Mesodermal cell (in vitro differentiated cells): ENCODE measurements around the gene ZNF189.

Experiments used
- H3K27ac ChIP-seq: 2 replicates; pipeline ENCODE4 v1.7.0; 2013; ENCODE audit warnings: mild to moderate bottlenecking, low read depth, low read length, moderate library complexity; ENCODE audit not compliant: severe bottlenecking
- H3K36me3 ChIP-seq: 2 replicates; pipeline ENCODE4 v1.7.1; 2013; ENCODE audit warnings: mild to moderate bottlenecking, low read length, moderate library complexity; ENCODE audit not compliant: control insufficient read depth, insufficient read depth
- H3K4me1 ChIP-seq: one replicate; pipeline ENCODE4 v1.7.1; 2013; ENCODE audit warnings: mild to moderate bottlenecking, low read length; ENCODE audit not compliant: insufficient read depth, control insufficient read depth, poor library complexity, severe bottlenecking
- H3K4me3 ChIP-seq: 2 replicates; pipeline ENCODE4 v1.7.0; 2013; ENCODE audit warnings: low read length, control low read depth, mild to moderate bottlenecking; ENCODE audit not compliant: insufficient read depth, poor library complexity, severe bottlenecking; ENCODE audit errors: extremely low read depth
- H3K9me3 ChIP-seq: 2 replicates; pipeline ENCODE4 v1.7.1; 2013; ENCODE audit warnings: mild to moderate bottlenecking, low read length, moderate library complexity; ENCODE audit not compliant: control insufficient read depth
- WGBS, 2 experiments: methylation state at CpG; one replicate each; pipeline ENCODE4 v1.1.5; 2013; ENCODE audit warnings: missing lambda C conversion rate in 2 of 2; ENCODE audit not compliant: insufficient coverage in 2 of 2; 5-methylcytosine and 5-hydroxymethylcytosine counted together

The ZNF189 gene

DNA sequence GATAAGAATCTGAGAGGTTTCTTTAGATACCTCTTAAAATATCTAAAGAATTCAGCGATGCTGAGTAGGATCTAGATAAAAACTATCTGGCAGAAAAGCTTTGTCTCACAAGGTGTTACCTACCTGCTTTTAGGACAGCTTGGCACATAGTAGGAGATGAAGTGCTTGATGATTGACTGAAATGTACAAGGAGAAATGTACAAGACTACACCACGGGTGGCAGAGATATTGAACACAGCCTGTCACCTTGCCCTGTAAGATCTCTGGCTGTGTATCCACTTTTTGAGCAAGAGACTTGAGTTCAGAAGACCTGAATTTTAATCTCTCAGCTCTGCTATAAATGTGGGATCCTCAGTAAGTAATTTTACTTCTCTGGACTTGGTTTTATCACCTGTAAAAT, 21.2 kb downstream of the ZNF189 start:
- H3K9me3 ChIP-seq: no peaks in the 10 kb centered on the region
- no peak overlapping the region for H3K27ac ChIP-seq
- no peak overlapping the region for H3K4me3 ChIP-seq
- H3K4me1 ChIP-seq: no peaks in the 10 kb centered on the region
- no peaks in the 10 kb centered on the region for H3K36me3 ChIP-seq
- WGBS, 2 experiments: 89 to 100% methylated on average over 1 to 2 of the region's 2 CpGs

DNA sequence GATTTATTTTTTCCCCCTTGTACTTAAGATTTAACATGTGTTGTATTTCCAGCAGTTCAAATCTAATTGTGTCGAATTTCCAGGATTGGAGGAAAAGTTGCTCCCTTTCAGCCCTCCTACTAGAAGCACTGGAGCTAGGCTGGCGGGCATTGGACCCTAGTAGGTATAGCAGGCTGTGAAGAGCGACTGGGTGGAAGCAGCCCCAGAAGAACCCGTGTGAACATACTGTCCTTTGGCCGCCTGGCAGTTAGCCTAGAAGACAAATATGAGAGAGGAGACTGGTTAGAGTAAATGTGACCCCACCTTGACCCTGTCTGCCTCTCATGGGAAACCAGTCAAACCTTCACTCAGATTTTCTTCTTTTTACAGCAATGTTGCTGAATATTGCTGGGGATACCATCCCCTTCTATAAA, 23.0 kb downstream of the ZNF189 start:
- Histone ChIP-seq H3K27ac (no peak overlapping the region), H3K9me3 (no peaks in the 10 kb centered on the region), H3K36me3 (no peaks in the 10 kb centered on the region), H3K4me3 (no peak overlapping the region), H3K4me1 (no peaks in the 10 kb centered on the region)
- 88 to 100% methylated on average over 3 of the region's 5 CpGs for WGBS, 2 experiments

DNA sequence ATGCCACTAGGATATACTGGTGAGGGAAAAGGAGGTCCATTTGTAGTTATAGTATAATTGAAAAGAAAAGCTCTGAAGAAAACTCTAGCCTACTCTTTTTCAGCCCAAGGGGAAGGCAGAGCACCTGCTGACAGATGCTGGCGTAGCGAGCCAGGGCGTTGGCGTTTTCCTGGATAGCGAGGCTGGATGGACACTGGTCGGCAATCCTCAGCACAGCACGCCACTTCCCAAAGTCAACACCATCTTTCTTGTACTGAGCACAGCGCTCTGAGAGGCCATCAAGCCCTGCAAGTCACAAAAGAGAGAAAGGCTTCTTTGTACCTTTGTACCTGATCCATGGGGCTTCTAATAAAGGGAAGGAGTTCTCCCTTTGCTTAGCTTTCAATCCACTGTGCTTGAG, 28.7 kb downstream of the ZNF189 start:
- WGBS, 2 experiments: 85 to 87% methylated on average over 6 to 8 of the region's 8 CpGs
- no peaks in the 10 kb centered on the region for H3K36me3 ChIP-seq
- no peak overlapping the region for H3K27ac ChIP-seq

DNA sequence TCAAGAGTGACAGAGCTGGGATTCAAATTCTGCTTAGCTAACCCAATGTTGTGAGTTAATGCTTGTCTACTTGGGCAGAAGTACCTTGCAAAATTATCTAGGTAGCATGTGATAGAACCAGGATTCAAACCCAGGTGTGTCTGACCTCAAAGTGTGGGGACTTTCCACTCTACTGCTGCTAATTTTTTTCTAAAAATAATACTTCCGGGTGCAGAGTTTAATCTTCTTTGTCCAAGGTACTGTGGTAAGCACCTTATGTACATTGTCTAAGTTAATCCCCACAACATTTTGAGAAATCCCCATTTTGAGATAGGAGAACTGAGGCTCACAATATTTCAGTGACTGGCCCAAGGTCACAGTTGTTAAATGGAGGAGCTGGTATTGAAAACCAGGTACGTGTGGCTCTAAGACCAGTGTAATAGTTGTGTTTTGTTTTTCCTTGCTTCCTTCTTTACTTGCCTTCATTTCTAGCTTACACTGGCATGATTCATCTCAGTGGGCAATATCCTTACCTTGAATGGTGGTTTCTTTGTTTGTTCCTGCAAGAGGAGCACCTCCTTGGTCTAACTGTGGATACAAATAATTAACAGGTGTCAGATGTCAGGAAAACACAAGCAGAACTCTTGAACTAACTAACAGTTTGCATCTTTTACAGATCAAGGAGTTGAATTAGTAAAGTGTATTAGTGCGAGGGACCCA, 29.5 kb downstream of the ZNF189 start:
- 100% methylated on average over 1 of the region's 3 CpGs; no CpG with 5 or more reads in 1 of the 2 experiments for WGBS, 2 experiments
- H3K4me3 ChIP-seq: no peak overlapping the region
- H3K9me3 ChIP-seq: no peaks in the 10 kb centered on the region
- H3K27ac ChIP-seq: no peak overlapping the region
- no peaks in the 10 kb centered on the region for H3K36me3 ChIP-seq
- H3K4me1 ChIP-seq: no peaks in the 10 kb centered on the region

More for the DNA sequence above, 28.7 kb downstream of the ZNF189 start:
- Histone ChIP-seq H3K9me3 (no peaks in the 10 kb centered on the region), H3K4me3 (no peak overlapping the region), H3K4me1 (no peaks in the 10 kb centered on the region)

DNA sequence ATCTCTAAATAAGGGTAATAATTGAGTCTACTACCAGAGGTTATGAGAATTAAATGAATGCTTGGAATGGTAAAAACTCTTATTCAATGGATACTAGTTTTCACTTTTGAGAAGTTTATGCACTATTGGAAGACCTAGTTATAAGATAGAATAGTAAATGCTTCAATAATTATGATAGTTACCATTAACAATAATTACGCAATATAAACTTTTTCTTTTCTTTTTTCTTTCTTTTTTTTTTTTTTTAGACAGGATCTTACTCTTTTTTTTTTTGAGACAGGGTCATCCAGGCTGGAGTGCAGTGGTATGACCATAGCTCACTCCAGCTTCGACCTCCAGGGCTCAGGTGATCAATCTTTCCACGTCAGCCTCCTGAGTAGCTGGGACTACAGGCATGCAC, 30.3 kb downstream of the ZNF189 start:
- 100% methylated on average over 1 of the region's 3 CpGs; no CpG with 5 or more reads in 1 of the 2 experiments for WGBS, 2 experiments
- no peaks in the 10 kb centered on the region for H3K36me3 ChIP-seq
- no peaks in the 10 kb centered on the region for H3K4me1 ChIP-seq
- H3K4me3 ChIP-seq: no peak overlapping the region
- H3K9me3 ChIP-seq: no peaks in the 10 kb centered on the region
- no peak overlapping the region for H3K27ac ChIP-seq

DNA sequence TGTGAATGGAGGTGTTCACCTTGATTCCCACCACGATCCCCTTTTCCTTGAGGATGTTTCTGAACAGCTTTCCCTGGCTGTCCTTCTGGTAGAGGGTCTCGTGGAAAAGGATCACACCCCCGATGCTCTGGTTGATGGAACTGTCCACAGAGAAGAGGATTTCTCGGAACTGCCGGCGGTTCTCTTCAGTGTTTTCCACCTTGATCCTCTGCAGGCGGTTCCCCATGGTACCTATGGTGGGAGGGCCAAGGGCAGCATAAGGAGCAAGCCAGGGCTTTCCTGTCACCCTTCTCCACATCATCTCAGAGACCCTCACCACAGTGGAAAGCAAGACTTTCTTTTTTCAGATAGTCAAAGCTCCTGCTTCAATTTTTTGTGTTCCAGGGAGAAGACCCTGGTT, 31.1 kb downstream of the ZNF189 start:
- WGBS, 2 experiments: 82 to 93% methylated on average over 6 to 7 of the region's 7 CpGs
- no peak overlapping the region for H3K27ac ChIP-seq
- H3K36me3 ChIP-seq: no peaks in the 10 kb centered on the region

DNA sequence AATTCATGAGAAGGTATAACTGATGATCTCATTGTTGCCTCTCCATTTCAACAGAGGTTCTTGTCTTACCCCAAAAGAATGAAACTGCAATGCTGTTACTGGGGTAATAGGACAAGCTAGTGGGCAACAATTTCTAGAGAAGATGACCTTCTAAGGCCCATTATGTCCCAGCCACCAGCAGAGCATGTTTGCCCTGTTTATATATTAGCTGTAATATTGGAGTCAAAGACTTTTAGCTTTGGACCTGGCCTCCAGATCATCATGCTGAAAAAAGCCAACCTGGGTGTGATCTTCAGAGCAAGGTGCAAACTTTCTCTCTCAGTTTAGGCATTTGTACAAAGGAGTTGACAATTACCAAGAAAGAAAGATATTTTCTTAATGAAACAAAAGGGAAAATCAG, 33.5 kb downstream of the ZNF189 start:
- no peaks in the 10 kb centered on the region for H3K4me1 ChIP-seq
- H3K36me3 ChIP-seq: no peaks in the 10 kb centered on the region
- no peak overlapping the region for H3K27ac ChIP-seq
- no peaks in the 10 kb centered on the region for H3K9me3 ChIP-seq
- no peak overlapping the region for H3K4me3 ChIP-seq

More for the DNA sequence above, 31.1 kb downstream of the ZNF189 start:
- Histone ChIP-seq H3K4me1 (no peaks in the 10 kb centered on the region), H3K4me3 (no peak overlapping the region), H3K9me3 (no peaks in the 10 kb centered on the region)

DNA sequence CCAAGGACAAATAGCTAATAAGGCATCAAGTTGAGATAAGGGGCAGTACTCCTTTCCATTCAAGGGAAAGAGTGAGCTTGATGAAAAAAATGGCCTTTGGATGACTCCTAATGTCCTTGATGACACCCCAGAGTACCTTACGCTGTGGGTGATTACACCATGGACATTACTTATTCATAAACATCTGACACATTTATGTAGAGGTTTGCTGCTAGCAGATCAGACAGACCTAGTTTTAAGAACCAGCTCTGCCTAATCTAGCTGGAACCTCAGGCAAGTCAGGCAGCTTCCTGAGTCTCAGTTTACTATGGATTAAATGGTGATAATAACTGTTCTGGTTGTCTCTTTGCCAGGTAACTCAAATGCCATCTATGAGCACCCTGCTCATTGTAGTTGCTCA, 34.1 kb downstream of the ZNF189 start:
- Histone ChIP-seq H3K27ac (no peak overlapping the region), H3K4me3 (no peak overlapping the region), H3K4me1 (no peaks in the 10 kb centered on the region), H3K36me3 (no peaks in the 10 kb centered on the region), H3K9me3 (no peaks in the 10 kb centered on the region)
- WGBS, 2 experiments: 100% methylated on average over 1 of the region's 1 CpG; no CpG with 5 or more reads in 1 of the 2 experiments

DNA sequence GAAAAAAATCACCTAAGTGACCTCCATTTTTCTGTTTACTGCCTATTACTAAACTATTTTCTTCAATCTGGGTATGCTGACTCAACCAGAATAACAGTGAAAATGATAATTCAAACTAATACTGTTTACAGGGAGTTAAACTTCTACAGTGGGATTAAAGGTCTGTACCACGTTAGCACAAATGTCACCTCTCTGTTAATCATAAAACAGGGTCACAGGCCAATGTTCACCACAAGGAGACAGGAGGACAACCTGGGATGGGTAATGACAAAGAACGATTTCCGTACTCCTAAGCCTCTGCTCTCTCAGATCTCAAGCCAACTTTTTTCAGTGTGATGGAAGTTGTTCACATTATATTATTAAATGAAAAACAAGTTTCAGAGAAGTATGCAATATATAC, 34.6 kb downstream of the ZNF189 start:
- 60% methylated on average over 1 of the region's 3 CpGs; no CpG with 5 or more reads in 1 of the 2 experiments for WGBS, 2 experiments
- H3K27ac ChIP-seq: no peak overlapping the region
- no peaks in the 10 kb centered on the region for H3K36me3 ChIP-seq
- H3K4me1 ChIP-seq: no peaks in the 10 kb centered on the region
- H3K4me3 ChIP-seq: no peak overlapping the region
- no peaks in the 10 kb centered on the region for H3K9me3 ChIP-seq

DNA sequence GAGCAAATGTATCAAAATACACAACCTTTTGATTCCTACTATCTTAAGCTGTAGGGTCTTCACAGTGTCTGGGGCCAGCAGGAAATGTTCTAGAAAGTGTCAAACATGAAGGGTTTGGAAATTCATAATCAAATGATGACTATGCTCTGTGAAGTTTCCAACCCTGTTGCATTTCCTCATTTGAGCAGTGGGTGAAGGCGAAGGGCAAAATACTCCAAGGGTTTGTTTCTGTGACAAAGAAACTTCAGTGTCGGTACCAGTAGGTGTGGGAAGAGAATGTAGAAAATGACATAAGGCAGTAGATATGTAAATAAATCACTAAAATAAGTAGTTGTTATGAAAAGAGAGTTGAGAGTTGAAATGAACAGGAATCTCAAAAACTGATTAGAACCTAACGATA, 36.3 kb downstream of the ZNF189 start:
- Histone ChIP-seq H3K27ac (no peak overlapping the region), H3K9me3 (no peaks in the 10 kb centered on the region), H3K4me1 (no peaks in the 10 kb centered on the region), H3K4me3 (no peak overlapping the region), H3K36me3 (no peaks in the 10 kb centered on the region)
- WGBS, 2 experiments: 100% methylated on average over 1 to 2 of the region's 3 CpGs

DNA sequence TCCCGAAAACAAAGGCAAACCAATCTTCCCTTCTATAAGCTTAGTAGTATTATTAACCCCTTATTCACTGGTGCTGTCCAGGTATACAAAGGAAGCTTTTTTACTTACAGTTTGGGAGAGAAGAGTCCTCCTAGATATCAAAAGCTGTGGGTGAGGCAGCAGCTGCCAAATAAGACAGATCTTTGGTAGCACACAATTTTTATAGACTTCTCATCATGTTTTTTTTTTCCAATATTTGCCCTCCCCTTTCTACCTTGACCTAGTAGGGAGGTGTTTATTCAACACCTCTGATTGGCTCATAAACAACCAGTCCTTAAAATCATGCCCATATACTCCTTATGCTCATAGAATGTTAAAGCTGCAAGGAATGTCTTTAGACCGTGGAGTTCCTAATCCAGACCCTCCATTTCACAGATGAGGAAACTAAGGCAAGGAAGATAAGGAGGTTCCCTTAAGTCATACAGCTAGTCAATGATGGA, 37.0 kb downstream of the ZNF189 start, which contains the start of gene ALDOB:
Gene ALDOB, minus strand, starts transcription at position 174 of the 479 bp plus-strand sequence. CDS start 4,887 bp downstream, outside the sequence.
- H3K4me3 ChIP-seq: no peak within 1 kb of the TSS
- WGBS, 2 experiments: no CpG with 5 or more reads among the region's 2 CpGs
- H3K4me1 ChIP-seq: no peaks in the 10 kb centered on the region
- H3K36me3 ChIP-seq: no peaks in the 10 kb centered on the region
- no peak within 1 kb of the TSS for H3K27ac ChIP-seq
- no peaks in the 10 kb centered on the region for H3K9me3 ChIP-seq
